Uterus (tissue), 2 donors: Measurements from ENCODE around the gene PIM2.

Experiments
- POLR2A ChIP-seq, 2 donors: fragments of 450-650 bp; IDR thresholded peaks; one replicate each; pipeline ENCODE4 v1.6.1; 2016; ENCODE audit warnings: antibody characterized with exemption in 2 of 2, mild to moderate bottlenecking in 1 of 2, moderate library complexity in 1 of 2
- TF ChIP-seq, protein P1 (sequence below), 4 experiments: fragments of 200-600 bp in 2 of 4; fragments of 450-650 bp in 2 of 4; sonication (generic) in 2 of 4; IDR thresholded peaks; one replicate each; pipeline ENCODE4 v1.5.1; 2016 to 2019; ENCODE audit warnings: antibody characterized with exemption in 4 of 4, mild to moderate bottlenecking in 2 of 4, moderate library complexity in 1 of 4

DNA sequence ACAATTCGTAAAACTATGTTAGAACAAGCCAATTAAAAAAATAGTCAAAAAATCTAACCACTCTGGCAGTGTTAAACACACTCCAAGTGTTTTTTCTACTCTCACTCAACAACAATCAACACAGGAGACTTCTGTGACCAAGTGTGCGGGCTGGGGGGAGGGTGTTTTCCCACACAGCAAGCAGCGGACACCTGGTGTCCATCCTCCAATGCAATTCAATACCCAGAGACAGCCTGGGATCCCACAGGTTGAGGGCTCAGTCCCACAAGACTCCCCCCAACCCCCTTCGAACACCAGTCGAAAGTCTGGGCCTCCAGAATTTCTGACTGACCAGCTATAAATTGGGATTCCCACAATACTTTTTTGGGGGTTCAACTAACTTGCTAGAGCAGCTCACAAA lies 8.3 kb upstream of the PIM2 start:
- TF ChIP-seq, protein P1, sequence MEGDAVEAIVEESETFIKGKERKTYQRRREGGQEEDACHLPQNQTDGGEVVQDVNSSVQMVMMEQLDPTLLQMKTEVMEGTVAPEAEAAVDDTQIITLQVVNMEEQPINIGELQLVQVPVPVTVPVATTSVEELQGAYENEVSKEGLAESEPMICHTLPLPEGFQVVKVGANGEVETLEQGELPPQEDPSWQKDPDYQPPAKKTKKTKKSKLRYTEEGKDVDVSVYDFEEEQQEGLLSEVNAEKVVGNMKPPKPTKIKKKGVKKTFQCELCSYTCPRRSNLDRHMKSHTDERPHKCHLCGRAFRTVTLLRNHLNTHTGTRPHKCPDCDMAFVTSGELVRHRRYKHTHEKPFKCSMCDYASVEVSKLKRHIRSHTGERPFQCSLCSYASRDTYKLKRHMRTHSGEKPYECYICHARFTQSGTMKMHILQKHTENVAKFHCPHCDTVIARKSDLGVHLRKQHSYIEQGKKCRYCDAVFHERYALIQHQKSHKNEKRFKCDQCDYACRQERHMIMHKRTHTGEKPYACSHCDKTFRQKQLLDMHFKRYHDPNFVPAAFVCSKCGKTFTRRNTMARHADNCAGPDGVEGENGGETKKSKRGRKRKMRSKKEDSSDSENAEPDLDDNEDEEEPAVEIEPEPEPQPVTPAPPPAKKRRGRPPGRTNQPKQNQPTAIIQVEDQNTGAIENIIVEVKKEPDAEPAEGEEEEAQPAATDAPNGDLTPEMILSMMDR (IDR thresholded peaks at IDR 0.05) = no peak
- no peak for TF ChIP-seq POLR2A (IDR thresholded peaks at IDR 0.05)
